HG03139 (cell line): ENCODE data around the gene PPP1R12A.
"Not testable (repeated sequence)": the region's sequence is repeated elsewhere in the genome, so short reads cannot be mapped to it uniquely, and the experiment has no call there.

Experiments used
- ATAC-seq: cut with Tn5 transposase; IDR thresholded peaks from one replicate; pipeline ENCODE4 v1.9.1; 2021; ENCODE audit not compliant: unreplicated experiment

The PPP1R12A gene

GRCh38 chr12:79895071-79895470, 39.8 kb downstream of the PPP1R12A start:
- ATAC-seq: no peak

- no peak for ATAC-seq
These were observed 43.3 kb downstream of the PPP1R12A start for GRCh38 chr12:79891506-79892162.

GRCh38 chr12:79887890-79888289, 47.0 kb downstream of the PPP1R12A start:
- no peak for ATAC-seq

GRCh38 chr12:79886917-79887519, 47.9 kb downstream of the PPP1R12A start:
- ATAC-seq: no peak

GRCh38 chr12:79885911-79886490, 48.9 kb downstream of the PPP1R12A start:
- ATAC-seq: no peak

GRCh38 chr12:79884401-79885006, 50.4 kb downstream of the PPP1R12A start:
- no peak for ATAC-seq

GRCh38 chr12:79883216-79883615, 51.7 kb downstream of the PPP1R12A start:
- ATAC-seq: no peak

GRCh38 chr12:79881351-79881750, 53.5 kb downstream of the PPP1R12A start:
- no peak for ATAC-seq

GRCh38 chr12:79878506-79878905, 56.4 kb downstream of the PPP1R12A start:
- not testable (repeated sequence) for ATAC-seq

GRCh38 chr12:79877246-79877645, 57.7 kb downstream of the PPP1R12A start:
- no peak for ATAC-seq

- no peak for ATAC-seq
These were observed 60.2 kb downstream of the PPP1R12A start for GRCh38 chr12:79874665-79875064.

- ATAC-seq: no peak
These were observed 61.7 kb downstream of the PPP1R12A start for GRCh38 chr12:79873201-79873600.

- no peak for ATAC-seq
These were observed 63.3 kb downstream of the PPP1R12A start for GRCh38 chr12:79871621-79872020.

GRCh38 chr12:79870916-79871315, 64.0 kb downstream of the PPP1R12A start:
- ATAC-seq: no peak

GRCh38 chr12:79859646-79860045, 75.3 kb downstream of the PPP1R12A start:
- no peak for ATAC-seq

- ATAC-seq: no peak
These were observed 76.4 kb downstream of the PPP1R12A start for GRCh38 chr12:79858518-79858917.

- ATAC-seq: no peak
These were observed 77.2 kb downstream of the PPP1R12A start for GRCh38 chr12:79857675-79858074.

GRCh38 chr12:79850610-79851299, 84.1 kb downstream of the PPP1R12A start:
- ATAC-seq: no peak

- no peak for ATAC-seq
These were observed 86.6 kb downstream of the PPP1R12A start for GRCh38 chr12:79848339-79848738.

GRCh38 chr12:79847417-79847816, 87.5 kb downstream of the PPP1R12A start:
- ATAC-seq: no peak

- no peak for ATAC-seq
These were observed 90.2 kb downstream of the PPP1R12A start for GRCh38 chr12:79844693-79845092.
